Skeletal muscle cell (primary cell): ENCODE measurements around the gene RBP2.

ENCODE experiments used
- DNase-seq: peaks from one replicate; pipeline ENCODE4 v3.0.0-alpha.2; 2010; ENCODE audit warnings: low read depth
- H3K4me3 ChIP-seq: 2 replicates; pipeline ENCODE4 v1.5.1; 2011; ENCODE audit warnings: low read depth, mild to moderate bottlenecking, control low read depth, low read length, moderate library complexity

RBP2 gene

GRCh38 chr3:139476348-139476747 is at the start of gene RBP2:
RBP2 (minus strand) TSS chr3:139476516; CDS start chr3:139476459, 57 bp downstream.
- no peak for DNase-seq
- no peak within 1 kb of the TSS for H3K4me3 ChIP-seq

DNA sequence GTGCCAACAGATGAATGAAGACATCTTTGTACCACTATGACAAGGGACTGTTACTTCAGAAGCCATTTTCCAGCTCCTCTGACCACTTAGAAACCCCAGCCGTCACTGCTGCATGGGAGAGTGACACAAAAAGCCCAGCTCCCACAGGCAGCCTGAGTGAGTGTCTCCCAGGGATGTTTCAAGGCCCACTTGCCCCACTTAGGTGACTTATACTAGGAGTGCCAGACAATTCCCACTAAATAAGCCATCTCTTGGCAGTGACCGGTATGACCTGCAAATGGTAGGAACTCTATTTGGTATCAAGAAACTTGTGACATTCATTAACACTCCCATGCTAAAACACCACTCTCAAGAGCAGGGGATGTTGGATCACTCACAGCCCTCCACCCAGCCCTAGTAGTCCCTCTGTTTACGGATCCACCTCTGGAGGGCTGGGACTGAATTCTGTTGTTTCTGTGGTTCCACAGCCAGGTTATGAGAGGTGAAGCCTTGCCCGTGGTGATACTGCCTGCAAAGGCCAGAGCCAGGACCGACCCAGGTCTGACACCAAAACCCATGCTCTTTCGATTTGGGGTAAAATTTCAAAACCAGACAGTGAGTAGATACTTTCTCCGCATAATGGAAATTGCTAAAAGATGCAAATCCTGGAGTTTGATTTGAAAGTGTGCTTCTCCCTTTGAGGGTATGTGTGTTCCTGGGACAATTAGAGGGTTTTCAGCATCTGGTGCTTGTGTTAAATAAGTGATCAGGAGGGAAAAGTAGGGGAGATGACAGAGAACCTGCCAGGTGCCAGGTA is 48.7 kb upstream of the RBP2 start:
- H3K4me3 ChIP-seq, result no peak overlapping the region
- no peak for DNase-seq

DNA sequence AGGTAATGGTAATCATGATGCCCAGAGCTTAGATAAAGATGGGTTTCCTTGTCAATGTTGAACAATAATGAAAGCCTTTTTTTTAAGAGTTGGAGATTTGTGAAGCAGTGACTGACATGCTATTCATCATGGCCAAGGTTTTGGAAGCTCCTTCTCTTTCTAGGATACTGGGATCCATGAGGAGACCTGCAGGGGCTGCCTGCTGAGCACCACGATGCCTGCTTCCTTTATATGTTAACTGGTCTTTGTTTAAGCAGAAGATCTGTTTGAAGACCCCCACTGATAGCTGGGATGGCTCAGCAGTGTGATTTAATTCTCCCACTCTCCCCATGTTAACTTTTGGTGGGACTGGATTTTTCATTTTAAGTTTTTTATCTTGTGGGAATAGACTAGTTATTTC is 47.4 kb upstream of the RBP2 start:
- DNase-seq, result no peak
- H3K4me3 ChIP-seq, result no peak overlapping the region

DNA sequence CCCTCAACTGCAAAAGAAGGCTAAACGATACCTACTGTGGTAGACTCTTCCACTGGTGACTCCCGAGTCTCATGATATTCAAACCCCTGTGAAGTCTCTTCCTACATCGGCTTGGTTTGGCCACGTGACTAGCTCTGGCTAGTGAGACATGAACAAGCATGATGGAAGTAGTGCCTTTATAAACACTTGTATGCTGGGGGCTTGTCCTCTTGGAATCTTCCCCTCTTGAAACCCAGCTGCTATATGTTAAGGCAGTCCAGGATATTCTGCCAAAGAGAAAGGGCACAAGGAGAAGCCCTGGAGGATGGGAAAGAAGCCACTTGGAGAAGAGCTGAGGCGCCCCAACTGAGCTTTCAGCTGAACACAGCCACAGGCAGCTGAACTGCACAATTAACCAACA is 46.9 kb upstream of the RBP2 start:
- H3K4me3 ChIP-seq, result no peak overlapping the region
- no peak for DNase-seq

DNA sequence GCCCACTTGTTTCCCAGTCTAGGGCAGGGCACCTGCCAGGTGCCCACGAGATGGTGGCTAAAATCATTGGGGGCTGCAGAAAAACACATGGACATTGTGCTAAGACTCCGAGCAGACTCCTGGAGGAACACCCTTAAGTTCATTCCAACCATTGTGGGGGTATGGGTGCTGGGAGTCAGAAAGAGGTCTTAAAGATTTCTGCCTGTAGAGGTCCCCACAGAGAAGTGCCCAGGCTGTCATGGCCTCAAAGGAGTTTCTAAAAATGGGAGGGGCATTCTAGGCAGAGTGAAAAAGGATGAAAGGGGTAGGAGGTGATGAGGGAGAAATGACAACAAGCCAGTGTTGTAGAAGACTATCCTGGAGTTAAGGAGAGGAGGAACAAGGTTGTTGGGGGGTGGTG is 46.1 kb upstream of the RBP2 start:
- DNase-seq, result no peak
- H3K4me3 ChIP-seq, result no peak overlapping the region

- DNase-seq, result no peak
- H3K4me3 ChIP-seq, result no peak overlapping the region
Observed at GRCh38 chr3:139521816-139522215, 45.5 kb upstream of the RBP2 start.

GRCh38 chr3:139521144-139521543 is 44.8 kb upstream of the RBP2 start:
- DNase-seq, result no peak
- no peak overlapping the region for H3K4me3 ChIP-seq

- no peak for DNase-seq
- no peak overlapping the region for H3K4me3 ChIP-seq
Observed at GRCh38 chr3:139519998-139520737, 43.9 kb upstream of the RBP2 start.

- H3K4me3 ChIP-seq, result no peak overlapping the region
- DNase-seq, result no peak
Observed at GRCh38 chr3:139518926-139519842, 42.9 kb upstream of the RBP2 start.

DNA sequence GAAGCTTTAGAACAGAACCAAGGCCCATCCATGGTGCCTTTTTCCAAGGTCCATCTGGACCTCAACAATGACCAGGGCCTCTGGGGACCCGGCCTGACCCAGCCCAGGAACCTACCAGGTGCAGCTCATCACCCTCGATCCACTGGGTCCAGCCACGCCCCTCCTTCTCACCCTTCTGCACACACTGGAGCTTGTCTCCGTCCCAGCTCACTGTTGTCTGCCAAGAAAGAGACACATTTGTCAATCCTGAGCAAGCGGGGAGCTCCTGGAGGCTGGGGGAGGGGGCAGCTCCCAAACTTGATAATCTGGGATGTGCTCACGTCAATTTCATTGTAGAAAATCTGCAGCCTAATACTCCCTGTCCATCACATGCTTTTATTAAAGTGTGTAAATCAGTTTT is 42.0 kb upstream of the RBP2 start:
- H3K4me3 ChIP-seq, result no peak overlapping the region
- DNase-seq, result no peak

GRCh38 chr3:139517321-139518065 is 41.2 kb upstream of the RBP2 start:
- no peak overlapping the region for H3K4me3 ChIP-seq
- no peak for DNase-seq

DNA sequence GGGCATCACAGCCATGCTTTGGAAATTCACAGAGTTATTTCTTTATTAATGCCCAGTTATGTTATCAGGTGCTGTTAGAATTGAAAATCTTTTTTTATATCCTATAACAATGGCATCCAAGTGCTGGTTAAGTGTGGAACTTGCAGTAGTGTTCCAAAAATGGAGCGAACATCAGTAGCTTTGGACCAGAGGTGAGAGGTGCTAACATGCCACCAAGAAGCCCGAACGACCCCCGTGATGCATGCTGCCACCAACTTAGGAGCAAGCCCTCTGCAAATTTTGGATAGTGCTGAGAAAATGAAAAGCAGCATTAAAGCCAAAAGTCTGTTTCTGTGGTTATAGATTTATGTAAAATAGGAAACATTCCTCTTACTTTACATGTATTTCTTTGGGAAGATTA is 38.4 kb upstream of the RBP2 start:
- DNase-seq, result no peak
- H3K4me3 ChIP-seq, result no peak overlapping the region

DNA sequence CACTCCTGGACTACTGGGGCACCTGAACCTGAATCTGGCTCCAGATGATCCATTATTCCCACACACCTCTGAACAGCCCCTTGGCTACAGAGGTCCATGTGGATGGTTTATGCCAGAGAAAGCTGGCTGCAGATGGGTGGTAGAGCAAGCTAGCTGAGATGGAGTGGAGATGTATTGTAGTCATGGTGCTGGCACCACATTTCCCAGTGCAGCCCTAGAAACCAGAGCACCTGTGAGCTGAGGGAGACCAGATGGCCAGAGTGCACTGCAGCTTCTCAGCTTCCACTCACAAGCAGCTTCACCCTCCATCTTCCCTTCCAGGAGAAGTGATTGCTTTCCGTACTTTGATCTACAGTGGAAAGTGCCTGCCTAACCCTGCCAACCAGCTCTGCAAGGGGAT is 33.3 kb upstream of the RBP2 start:
- no peak for DNase-seq

GRCh38 chr3:139506766-139507165 is 30.4 kb upstream of the RBP2 start:
- no peak for DNase-seq

More for the DNA sequence above, 33.3 kb upstream of the RBP2 start:
- H3K4me3 ChIP-seq, result no peak overlapping the region

DNA sequence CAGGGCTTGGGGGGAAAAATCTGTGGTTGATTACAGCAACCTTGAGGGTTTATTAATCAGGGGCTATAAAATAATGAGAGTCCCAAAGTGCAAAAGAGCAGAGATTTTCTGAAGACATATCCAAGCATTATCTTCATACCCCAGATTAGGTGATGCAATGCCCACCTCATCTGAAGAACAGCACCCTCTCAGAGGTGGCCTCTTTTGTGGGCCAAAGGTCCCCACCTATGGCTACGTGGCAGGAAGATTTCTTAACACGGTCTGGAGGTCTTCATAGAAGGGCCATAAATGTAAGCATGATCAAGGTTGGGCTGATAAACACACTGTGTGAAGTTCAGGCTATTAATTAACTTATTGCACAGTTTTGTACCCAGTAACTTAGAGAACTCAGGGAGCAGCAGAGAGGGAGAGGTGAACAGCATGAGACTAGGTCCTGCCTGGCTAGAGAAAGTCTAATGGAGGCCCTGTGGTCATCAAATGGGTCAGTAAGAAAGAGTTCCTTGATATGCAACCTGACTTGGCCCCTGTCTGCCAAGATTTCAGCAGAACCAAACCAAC is 29.6 kb upstream of the RBP2 start:
- no peak overlapping the region for H3K4me3 ChIP-seq
- no peak for DNase-seq

More at GRCh38 chr3:139506766-139507165, 30.4 kb upstream of the RBP2 start:
- H3K4me3 ChIP-seq, result no peak overlapping the region

- H3K4me3 ChIP-seq, result no peak overlapping the region
- DNase-seq, result no peak
Observed at GRCh38 chr3:139499536-139499935, 23.2 kb upstream of the RBP2 start.

DNA sequence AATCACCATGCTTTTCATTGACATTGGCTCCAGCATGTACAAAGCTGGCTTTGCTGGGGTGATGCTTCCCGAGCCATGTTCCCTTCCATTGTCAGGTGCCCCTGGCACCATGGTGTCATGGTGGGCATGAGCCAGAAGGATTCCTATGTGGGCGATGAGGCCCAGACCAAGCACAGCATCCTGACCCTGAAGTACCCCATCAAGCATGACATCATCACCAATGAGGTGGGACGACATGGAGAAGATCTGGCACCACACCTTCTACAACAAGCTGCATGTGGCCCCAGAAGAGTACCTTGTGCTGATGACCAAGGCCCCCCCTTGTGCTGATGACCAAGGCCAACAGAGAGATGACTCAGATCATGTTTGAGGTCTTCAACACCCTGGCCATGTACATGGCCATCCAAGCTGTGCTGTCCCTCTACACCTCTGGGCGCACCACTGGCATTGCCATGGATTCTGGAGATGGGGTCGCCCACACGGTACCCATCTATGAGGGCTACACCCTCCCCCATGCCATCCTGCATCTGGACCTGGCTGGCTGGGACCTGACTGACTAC is 17.6 kb upstream of the RBP2 start:
- no peak for DNase-seq
- H3K4me3 ChIP-seq, result no peak overlapping the region

GRCh38 chr3:139491966-139492365 is 15.7 kb upstream of the RBP2 start:
- DNase-seq, result no peak

More at GRCh38 chr3:139491966-139492365, 15.7 kb upstream of the RBP2 start:
- H3K4me3 ChIP-seq, result no peak overlapping the region
